HUES48 (cell line): Measurements from ENCODE around the gene CRAT.

Experiments used
- H3K27ac ChIP-seq: one replicate; pipeline ENCODE4 v1.7.0; 2013; ENCODE audit warnings: low read depth, low read length, inconsistent platforms
- H3K27me3 ChIP-seq: 2 replicates; pipeline ENCODE4 v1.6.1; 2013; ENCODE audit warnings: mild to moderate bottlenecking, low read length; ENCODE audit not compliant: control insufficient read depth, insufficient read depth
- H3K36me3 ChIP-seq: 2 replicates; pipeline ENCODE4 v1.6.1; 2013; ENCODE audit warnings: low read length; ENCODE audit not compliant: control insufficient read depth, insufficient read depth
- H3K4me1 ChIP-seq: 2 replicates; pipeline ENCODE4 v1.6.1; 2013; ENCODE audit warnings: mild to moderate bottlenecking, low read length; ENCODE audit not compliant: control insufficient read depth, insufficient read depth
- H3K4me3 ChIP-seq: 2 replicates; pipeline ENCODE4 v1.5.1; 2013; ENCODE audit warnings: mild to moderate bottlenecking, low read depth, low read length
- H3K9ac ChIP-seq: 2 replicates; pipeline ENCODE4 v1.6.1; 2013; ENCODE audit warnings: mild to moderate bottlenecking, low read depth, low read length, moderate library complexity
- H3K9me3 ChIP-seq: 2 replicates; pipeline ENCODE4 v1.6.1; 2013; ENCODE audit warnings: low read length; ENCODE audit not compliant: control insufficient read depth, insufficient read depth

CRAT gene

GRCh38 chr9:129108805-129109536, 1.6 kb downstream of the CRAT start:
- Histone ChIP-seq H3K4me1 (no peaks in the 10 kb centered on the region), H3K4me3 (no peak overlapping the region), H3K9me3 (no peaks in the 10 kb centered on the region), H3K27ac (no peak overlapping the region), H3K36me3 (no peaks in the 10 kb centered on the region), H3K9ac (no peak overlapping the region), H3K27me3 (peaks cover 15% of the 10 kb centered on the region)

GRCh38 chr9:129108083-129108804, 2.3 kb downstream of the CRAT start:
- no peaks in the 10 kb centered on the region for H3K36me3 ChIP-seq
- no peaks in the 10 kb centered on the region for H3K4me1 ChIP-seq
- H3K27ac ChIP-seq: no peak overlapping the region
- no peak overlapping the region for H3K4me3 ChIP-seq
- no peaks in the 10 kb centered on the region for H3K9me3 ChIP-seq
- peaks cover 15% of the 10 kb centered on the region for H3K27me3 ChIP-seq
- no peak overlapping the region for H3K9ac ChIP-seq

GRCh38 chr9:129107651-129108050, 2.9 kb downstream of the CRAT start:
- H3K27me3 ChIP-seq: peaks cover 15% of the 10 kb centered on the region
- no peak overlapping the region for H3K9ac ChIP-seq
- H3K9me3 ChIP-seq: no peaks in the 10 kb centered on the region
- H3K36me3 ChIP-seq: no peaks in the 10 kb centered on the region
- H3K4me3 ChIP-seq: no peak overlapping the region
- no peaks in the 10 kb centered on the region for H3K4me1 ChIP-seq
- H3K27ac ChIP-seq: no peak overlapping the region

GRCh38 chr9:129105857-129106694, 4.5 kb downstream of the CRAT start:
- Histone ChIP-seq H3K9me3 (no peaks in the 10 kb centered on the region), H3K27ac (no peak overlapping the region), H3K4me1 (no peaks in the 10 kb centered on the region), H3K36me3 (no peaks in the 10 kb centered on the region), H3K9ac (no peak overlapping the region), H3K4me3 (no peak overlapping the region), H3K27me3 (peaks cover 19% of the 10 kb centered on the region)

GRCh38 chr9:129104051-129104450, 6.5 kb downstream of the CRAT start:
- Histone ChIP-seq H3K4me3 (no peak overlapping the region), H3K4me1 (no peaks in the 10 kb centered on the region), H3K27me3 (peaks cover 6% of the 10 kb centered on the region), H3K27ac (no peak overlapping the region), H3K9me3 (no peaks in the 10 kb centered on the region), H3K36me3 (no peaks in the 10 kb centered on the region), H3K9ac (no peak overlapping the region)

- Histone ChIP-seq H3K9ac (no peak overlapping the region), H3K4me1 (no peaks in the 10 kb centered on the region), H3K4me3 (no peak overlapping the region), H3K27ac (no peak overlapping the region), H3K36me3 (no peaks in the 10 kb centered on the region), H3K9me3 (no peaks in the 10 kb centered on the region), H3K27me3 (0 out of 2 replicates have a peak, but pooled peaks cover 5% of the 10 kb centered on the region)
Measured at GRCh38 chr9:129103595-129103965, 7.0 kb downstream of the CRAT start.

- Histone ChIP-seq H3K27ac (no peak overlapping the region), H3K9me3 (no peaks in the 10 kb centered on the region), H3K9ac (no peak overlapping the region), H3K27me3 (0 out of 2 replicates have a peak, but pooled peaks cover 5% of the 10 kb centered on the region), H3K4me3 (no peak overlapping the region), H3K36me3 (no peaks in the 10 kb centered on the region), H3K4me1 (no peaks in the 10 kb centered on the region)
Measured at GRCh38 chr9:129102791-129103594, 7.6 kb downstream of the CRAT start.

GRCh38 chr9:129102095-129102525, 8.5 kb downstream of the CRAT start:
- H3K4me3 ChIP-seq: no peak overlapping the region
- no peaks in the 10 kb centered on the region for H3K9me3 ChIP-seq
- 0 out of 2 replicates have a peak, but pooled peaks cover 5% of the 10 kb centered on the region for H3K27me3 ChIP-seq
- no peak overlapping the region for H3K27ac ChIP-seq
- no peak overlapping the region for H3K9ac ChIP-seq
- H3K4me1 ChIP-seq: no peaks in the 10 kb centered on the region
- H3K36me3 ChIP-seq: no peaks in the 10 kb centered on the region

GRCh38 chr9:129101279-129101678, 9.3 kb downstream of the CRAT start:
- H3K27ac ChIP-seq: no peak overlapping the region
- H3K4me3 ChIP-seq: no peak overlapping the region
- no peaks in the 10 kb centered on the region for H3K9me3 ChIP-seq
- H3K27me3 ChIP-seq: 0 out of 2 replicates have a peak, but pooled peaks cover 5% of the 10 kb centered on the region
- H3K9ac ChIP-seq: no peak overlapping the region
- no peaks in the 10 kb centered on the region for H3K4me1 ChIP-seq
- H3K36me3 ChIP-seq: no peaks in the 10 kb centered on the region

- Histone ChIP-seq H3K36me3 (no peaks in the 10 kb centered on the region), H3K4me3 (no peak overlapping the region), H3K4me1 (no peaks in the 10 kb centered on the region), H3K27ac (no peak overlapping the region), H3K9me3 (no peaks in the 10 kb centered on the region), H3K9ac (no peak overlapping the region), H3K27me3 (0 out of 2 replicates have a peak, but pooled peaks cover 5% of the 10 kb centered on the region)
Measured at GRCh38 chr9:129100383-129101169, 10.0 kb downstream of the CRAT start.
